ENCODE data around the gene CD300LG.

Gene CD300LG

GRCh38 chr17:43873815-43874214 is 26.8 kb downstream of the CD300LG start:
- no peak overlapping the region for H3K4me3 ChIP-seq (ENCODE audit: low read length)
- H3K27me3 ChIP-seq (ENCODE audit: insufficient read depth, low read length), result no peaks in the 10 kb centered on the region

GRCh38 chr17:43874293-43874692 is 27.3 kb downstream of the CD300LG start:
- Histone ChIP-seq H3K27me3 (ENCODE audit: insufficient read depth, low read length) (no peaks in the 10 kb centered on the region), H3K9ac (ENCODE audit: low read depth, low read length) (no peak overlapping the region), H3K36me3 (ENCODE audit: insufficient read depth, low read depth, low read length) (peaks cover 10% of the 10 kb centered on the region; the same call in 1 of the 2 replicates), H3K9me3 (ENCODE audit: insufficient read depth, low read depth, low read length) (no peaks in the 10 kb centered on the region), H3K4me3 (ENCODE audit: low read length) (no peak overlapping the region), H3K4me1 (ENCODE audit: insufficient read depth, low read length) (peaks cover 7% of the 10 kb centered on the region; the same call in 1 of the 2 replicates), H3K27ac (ENCODE audit: low read length) (no peak overlapping the region)

More at GRCh38 chr17:43873815-43874214, 26.8 kb downstream of the CD300LG start:
- H3K36me3 ChIP-seq (ENCODE audit: insufficient read depth, low read depth, low read length), result peaks cover 6% of the 10 kb centered on the region; the same call in 1 of the 2 replicates
- no peaks in the 10 kb centered on the region for H3K9me3 ChIP-seq (ENCODE audit: insufficient read depth, low read depth, low read length)
- H3K4me1 ChIP-seq (ENCODE audit: insufficient read depth, low read length), result peaks cover 3% of the 10 kb centered on the region; the same call in 1 of the 2 replicates
- no peak overlapping the region for H3K9ac ChIP-seq (ENCODE audit: low read depth, low read length)
- H3K27ac ChIP-seq (ENCODE audit: low read length), result no peak overlapping the region

GRCh38 chr17:43875476-43876147 is 28.6 kb downstream of the CD300LG start:
- no peaks in the 10 kb centered on the region for H3K9me3 ChIP-seq (ENCODE audit: insufficient read depth, low read depth, low read length)

GRCh38 chr17:43877031-43877430 is 30.1 kb downstream of the CD300LG start:
- Histone ChIP-seq H3K9ac (ENCODE audit: low read depth, low read length) (no peak overlapping the region), H3K27ac (ENCODE audit: low read length) (no peak overlapping the region), H3K9me3 (ENCODE audit: insufficient read depth, low read depth, low read length) (no peaks in the 10 kb centered on the region), H3K4me3 (ENCODE audit: low read length) (no peak overlapping the region), H3K36me3 (ENCODE audit: insufficient read depth, low read depth, low read length) (peaks cover 10% of the 10 kb centered on the region; the same call in 1 of the 2 replicates), H3K4me1 (ENCODE audit: insufficient read depth, low read length) (peaks cover 7% of the 10 kb centered on the region; the same call in 1 of the 2 replicates), H3K27me3 (ENCODE audit: insufficient read depth, low read length) (no peaks in the 10 kb centered on the region)

More at GRCh38 chr17:43875476-43876147, 28.6 kb downstream of the CD300LG start:
- H3K4me1 ChIP-seq (ENCODE audit: insufficient read depth, low read length), result peaks cover 7% of the 10 kb centered on the region; the same call in 1 of the 2 replicates
- no peak overlapping the region for H3K9ac ChIP-seq (ENCODE audit: low read depth, low read length)
- no peak overlapping the region for H3K27ac ChIP-seq (ENCODE audit: low read length)
- peaks cover 10% of the 10 kb centered on the region; the same call in 1 of the 2 replicates for H3K36me3 ChIP-seq (ENCODE audit: insufficient read depth, low read depth, low read length)
- H3K27me3 ChIP-seq (ENCODE audit: insufficient read depth, low read length), result no peaks in the 10 kb centered on the region
- H3K4me3 ChIP-seq (ENCODE audit: low read length), result no peak overlapping the region

- no peaks in the 10 kb centered on the region for H3K27me3 ChIP-seq (ENCODE audit: insufficient read depth, low read length)
Measured at GRCh38 chr17:43877451-43878155, 30.6 kb downstream of the CD300LG start.

GRCh38 chr17:43878260-43879175 is 31.5 kb downstream of the CD300LG start:
- Histone ChIP-seq H3K36me3 (ENCODE audit: insufficient read depth, low read depth, low read length) (peaks cover 10% of the 10 kb centered on the region; the same call in 1 of the 2 replicates), H3K4me3 (ENCODE audit: low read length) (no peak overlapping the region), H3K27me3 (ENCODE audit: insufficient read depth, low read length) (no peaks in the 10 kb centered on the region), H3K4me1 (ENCODE audit: insufficient read depth, low read length) (peaks cover 7% of the 10 kb centered on the region; the same call in 1 of the 2 replicates), H3K9me3 (ENCODE audit: insufficient read depth, low read depth, low read length) (no peaks in the 10 kb centered on the region), H3K9ac (ENCODE audit: low read depth, low read length) (peak overlapping the region; percentile 33; the same call in 1 of the 2 replicates), H3K27ac (ENCODE audit: low read length) (no peak overlapping the region)

More at GRCh38 chr17:43877451-43878155, 30.6 kb downstream of the CD300LG start:
- Histone ChIP-seq H3K9me3 (ENCODE audit: insufficient read depth, low read depth, low read length) (no peaks in the 10 kb centered on the region), H3K36me3 (ENCODE audit: insufficient read depth, low read depth, low read length) (peaks cover 10% of the 10 kb centered on the region; the same call in 1 of the 2 replicates), H3K27ac (ENCODE audit: low read length) (no peak overlapping the region), H3K9ac (ENCODE audit: low read depth, low read length) (no peak overlapping the region), H3K4me3 (ENCODE audit: low read length) (no peak overlapping the region), H3K4me1 (ENCODE audit: insufficient read depth, low read length) (peaks cover 7% of the 10 kb centered on the region; the same call in 1 of the 2 replicates)

GRCh38 chr17:43879723-43880419 is 32.9 kb downstream of the CD300LG start:
- Histone ChIP-seq H3K4me3 (ENCODE audit: low read length) (no peak overlapping the region), H3K27ac (ENCODE audit: low read length) (no peak overlapping the region), H3K4me1 (ENCODE audit: insufficient read depth, low read length) (peaks cover 7% of the 10 kb centered on the region; the same call in 1 of the 2 replicates), H3K9me3 (ENCODE audit: insufficient read depth, low read depth, low read length) (no peaks in the 10 kb centered on the region), H3K9ac (ENCODE audit: low read depth, low read length) (no peak overlapping the region), H3K36me3 (ENCODE audit: insufficient read depth, low read depth, low read length) (peaks cover 10% of the 10 kb centered on the region; the same call in 1 of the 2 replicates), H3K27me3 (ENCODE audit: insufficient read depth, low read length) (no peaks in the 10 kb centered on the region)

- Histone ChIP-seq H3K36me3 (ENCODE audit: insufficient read depth, low read depth, low read length) (peaks cover 10% of the 10 kb centered on the region; the same call in 1 of the 2 replicates), H3K9ac (ENCODE audit: low read depth, low read length) (no peak overlapping the region), H3K4me3 (ENCODE audit: low read length) (no peak overlapping the region), H3K4me1 (ENCODE audit: insufficient read depth, low read length) (peaks cover 7% of the 10 kb centered on the region; the same call in 1 of the 2 replicates), H3K27ac (ENCODE audit: low read length) (no peak overlapping the region), H3K27me3 (ENCODE audit: insufficient read depth, low read length) (no peaks in the 10 kb centered on the region), H3K9me3 (ENCODE audit: insufficient read depth, low read depth, low read length) (no peaks in the 10 kb centered on the region)
Measured at GRCh38 chr17:43880420-43880991, 33.5 kb downstream of the CD300LG start.

- H3K27me3 ChIP-seq (ENCODE audit: insufficient read depth, low read length), result no peaks in the 10 kb centered on the region
- peaks cover 7% of the 10 kb centered on the region; the same call in 1 of the 2 replicates for H3K4me1 ChIP-seq (ENCODE audit: insufficient read depth, low read length)
- H3K9ac ChIP-seq (ENCODE audit: low read depth, low read length), result no peak overlapping the region
- H3K36me3 ChIP-seq (ENCODE audit: insufficient read depth, low read depth, low read length), result peaks cover 10% of the 10 kb centered on the region; the same call in 1 of the 2 replicates
- no peaks in the 10 kb centered on the region for H3K9me3 ChIP-seq (ENCODE audit: insufficient read depth, low read depth, low read length)
- no peak overlapping the region for H3K27ac ChIP-seq (ENCODE audit: low read length)
- no peak overlapping the region for H3K4me3 ChIP-seq (ENCODE audit: low read length)
Measured at GRCh38 chr17:43881181-43881580, 34.2 kb downstream of the CD300LG start.

GRCh38 chr17:43881758-43882505 is 35.0 kb downstream of the CD300LG start:
- no peaks in the 10 kb centered on the region for H3K9me3 ChIP-seq (ENCODE audit: insufficient read depth, low read depth, low read length)
- no peak overlapping the region for H3K27ac ChIP-seq (ENCODE audit: low read length)
- peaks cover 7% of the 10 kb centered on the region; the same call in 1 of the 2 replicates for H3K4me1 ChIP-seq (ENCODE audit: insufficient read depth, low read length)
- H3K4me3 ChIP-seq (ENCODE audit: low read length), result no peak overlapping the region
- H3K9ac ChIP-seq (ENCODE audit: low read depth, low read length), result no peak overlapping the region
- H3K27me3 ChIP-seq (ENCODE audit: insufficient read depth, low read length), result no peaks in the 10 kb centered on the region
- H3K36me3 ChIP-seq (ENCODE audit: insufficient read depth, low read depth, low read length), result peaks cover 10% of the 10 kb centered on the region; the same call in 1 of the 2 replicates

Data from iPS-20b (cell line).